Kidney (tissue), 14 donors: ENCODE results near the gene P3H3. TPM values are rescaled to one million over a fixed set of nuclear protein-coding genes. Genes with fewer than 3 reads are reported as not detected.

Experiments used
- DNase-seq, 5 donors: peaks; one replicate each; pipeline ENCODE4 v3.0.0-alpha.2; 2013 to 2020
- FAIRE-seq: peaks from 2 replicates; lab custom pipeline; 2012; peaks lifted over from hg19 to GRCh38; lab: Jason Lieb, UNC
- H3K27ac ChIP-seq, 2 donors: one replicate each; pipeline ENCODE4 v1.7.0; 2013; ENCODE audit warnings: low read depth in 2 of 2, low read length in 2 of 2, inconsistent platforms in 1 of 2
- H3K27me3 ChIP-seq: one replicate; pipeline ENCODE4 v1.7.1; 2013; ENCODE audit warnings: low read length, inconsistent platforms; ENCODE audit not compliant: control insufficient read depth, insufficient read depth
- H3K36me3 ChIP-seq, 3 donors: one replicate each; pipeline versions ENCODE4 v1.7.0 to v1.7.1; 2013; ENCODE audit warnings: low read length in 3 of 3, control low read depth in 1 of 3, inconsistent platforms in 1 of 3; ENCODE audit not compliant: insufficient read depth in 3 of 3, control insufficient read depth in 2 of 3
- H3K4me1 ChIP-seq, 3 donors: one replicate each; pipeline versions ENCODE4 v1.7.0 to v1.7.1; 2013; ENCODE audit warnings: low read length in 3 of 3, inconsistent platforms in 1 of 3, low read depth in 1 of 3; ENCODE audit not compliant: control insufficient read depth in 2 of 3, insufficient read depth in 2 of 3
- H3K4me3 ChIP-seq, 3 donors: one replicate each; pipeline versions ENCODE4 v1.7.0 to v1.8.1; 2013; ENCODE audit warnings: low read length in 3 of 3, control low read depth in 1 of 3, inconsistent platforms in 1 of 3
- H3K9ac ChIP-seq, 3 donors: one replicate each; pipeline versions ENCODE4 v1.7.0 to v1.7.1; 2013; ENCODE audit warnings: low read length in 3 of 3, control low read depth in 1 of 3, inconsistent platforms in 1 of 3
- H3K9me3 ChIP-seq, 3 donors: one replicate each; pipeline versions ENCODE4 v1.7.0 to v1.7.1; 2013; ENCODE audit warnings: low read length in 3 of 3, control low read depth in 1 of 3, inconsistent platforms in 1 of 3; ENCODE audit not compliant: control insufficient read depth in 2 of 3, insufficient read depth in 1 of 3
- CTCF ChIP-seq: IDR thresholded peaks from 3 replicates; pipeline ENCODE4 v1.5.1; 2012; ENCODE audit warnings: mild to moderate bottlenecking, moderate library complexity, borderline replicate concordance; ENCODE audit not compliant: insufficient read depth; ENCODE audit errors: extremely low read depth
- intact Hi-C: fragments of 100-400 bp; cut with DNase I; formaldehyde crosslinking; loops from one replicate; pipeline ENCODE4 v1.11.1; 2022
- polyA plus RNA-seq: library from polyadenylated mRNA; stranded (reverse); fragments of 350-450 nt; fragmentation: Illumina TruSeq; extraction: RNeasy Lipid Tissue Mini Kit (QIAGEN cat#74804); gene quantifications from one replicate; pipeline ENCODE4 v1.2.3, GENCODE V29; 2014; ENCODE audit warnings: low read depth, low replicate concordance; ENCODE audit not compliant: insufficient read depth
- total RNA-seq: library from RNA; stranded (reverse); fragmentation: NEBNext Ultra II Directional; extraction: Animal tissue kit (Norgen Biotek cat#: 25700); gene quantifications from one replicate; pipeline ENCODE4 v1.2.1, GENCODE V29; 2021
- donor health status: control.
- donor health status: control.
- donor health status: control.
- donor health status: control.
- donor health status: control.
- donor health status: DM: yes; HTN: yes; CAD: no.
- donor health status: Normal renal cell carcinoma (clear cell type).

The P3H3 gene
- total and polyA plus RNA-seq, 2 donors from 2014 or later: 17.0 to 18.5 TPM

- H3K9ac ChIP-seq: peak overlapping the region; percentile 44 to 76 (median 61)
- no peaks in the 10 kb centered on the region for H3K9me3 ChIP-seq
- H3K4me1 ChIP-seq: peaks cover 0 to 34% (median 22%) of the 10 kb centered on the region in 3 donors
- intact Hi-C loops: no loop called here
- H3K27ac ChIP-seq: peak overlapping the region; percentile 92 to 95
- peak overlapping the region; percentile 41 to 80 (median 56) for H3K4me3 ChIP-seq
- TF ChIP-seq CTCF: no peak
- no peaks in the 10 kb centered on the region for H3K27me3 ChIP-seq
- DNase-seq: peak in 1 of 5 donors; percentile 29
- peaks cover 7 to 41% (median 16%) of the 10 kb centered on the region in 3 donors for H3K36me3 ChIP-seq
- no peak for FAIRE-seq
Measured at GRCh38 chr12:6866920-6867412, 38.8 kb downstream of the P3H3 start.

GRCh38 chr12:6867413-6868210 is 39.4 kb downstream of the P3H3 start, which contains the start of gene TPI1:
TPI1 (plus strand) TSS chr12:6867531; CDS start chr12:6867567, 36 bp downstream.
- H3K27me3 ChIP-seq: no peaks in the 10 kb centered on the region
- peaks cover 7 to 35% (median 16%) of the 10 kb centered on the region in 3 donors for H3K36me3 ChIP-seq
- H3K4me3 ChIP-seq: peak within 1 kb of the TSS; percentile 77 to 85 (median 80)
- H3K9ac ChIP-seq: peak within 1 kb of the TSS; percentile 64 to 76 (median 76)
- no peak for TF ChIP-seq CTCF
- peaks cover 0 to 36% (median 23%) of the 10 kb centered on the region in 3 donors for H3K4me1 ChIP-seq
- peak; percentile 87 to 97 (median 92) for DNase-seq
- peak within 1 kb of the TSS; percentile 95 to 96 for H3K27ac ChIP-seq
- intact Hi-C loops: no loop called here
- FAIRE-seq: no peak
- no peaks in the 10 kb centered on the region for H3K9me3 ChIP-seq

GRCh38 chr12:6868211-6869048 is 40.2 kb downstream of the P3H3 start:
- Histone ChIP-seq H3K27me3 (no peaks in the 10 kb centered on the region), H3K4me3 (peak overlapping the region; percentile 77 to 85 (median 80)), H3K36me3 (peaks cover 7 to 29% (median 12%) of the 10 kb centered on the region in 3 donors), H3K9me3 (no peaks in the 10 kb centered on the region), H3K27ac (peak overlapping the region; percentile 95 to 96), H3K9ac (peak overlapping the region; percentile 62 to 76 (median 64)), H3K4me1 (peaks cover 0 to 36% (median 23%) of the 10 kb centered on the region in 3 donors)
- DNase-seq (peak in 2 of 5 donors; percentile 23 to 46), FAIRE-seq (no peak)
- intact Hi-C loops: no loop called here
- no peak for TF ChIP-seq CTCF
